ENCODE data around the gene GET4. TPM values are rescaled to one million over a fixed set of nuclear protein-coding genes. Genes with fewer than 3 reads are reported as not detected.
A peak's percentile ranks its signal among the peaks of the same experiment; 100 is the strongest.

Gene GET4
- total RNA-seq, 4 donors from 2014 or later, result 29.8 to 50.2 (median 38.3) TPM

DNA sequence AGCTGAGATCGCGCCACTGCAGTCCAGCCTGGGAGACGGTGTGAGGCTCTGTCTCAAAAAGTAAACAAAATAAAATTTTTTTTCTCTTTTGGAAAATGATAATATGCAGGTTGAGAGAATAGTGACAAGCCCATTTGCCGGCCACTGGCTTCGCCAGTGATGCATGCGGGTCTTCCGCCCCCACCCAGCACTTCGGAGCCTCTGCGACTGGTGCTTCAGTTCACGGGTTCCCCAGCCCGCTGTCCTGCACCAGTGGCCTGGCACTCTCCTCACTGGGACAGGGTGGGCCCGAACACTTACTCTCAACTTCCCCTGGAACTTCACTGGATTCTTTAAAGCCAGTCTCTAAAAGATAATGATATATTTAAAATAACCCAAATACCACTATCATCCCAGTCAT lies 41.3 kb upstream of the GET4 start:
- no peaks in the 10 kb centered on the region for H3K27me3 ChIP-seq
- 92 to 94% methylated on average over 12 of the region's 12 CpGs for WGBS, 2 donors
- peak overlapping the region in 1 of 4 donors; percentile 77 for H3K27ac ChIP-seq
- H3K4me3 ChIP-seq, result no peak overlapping the region
- DNase-seq (ENCODE audit: low spot score in 2 of 2), result no peak
- peaks cover 0 to 52% (median 0%) of the 10 kb centered on the region in 3 donors for H3K36me3 ChIP-seq
- peaks cover 0 to 59% (median 25%) of the 10 kb centered on the region in 4 donors for H3K4me1 ChIP-seq
- no peaks in the 10 kb centered on the region for H3K9me3 ChIP-seq
- TF ChIP-seq CTCF (IDR thresholded peaks at IDR 0.05) (no peak), EP300 (IDR thresholded peaks at IDR 0.05) (no peak), POLR2A (IDR thresholded peaks at IDR 0.05) (no peak)

DNA sequence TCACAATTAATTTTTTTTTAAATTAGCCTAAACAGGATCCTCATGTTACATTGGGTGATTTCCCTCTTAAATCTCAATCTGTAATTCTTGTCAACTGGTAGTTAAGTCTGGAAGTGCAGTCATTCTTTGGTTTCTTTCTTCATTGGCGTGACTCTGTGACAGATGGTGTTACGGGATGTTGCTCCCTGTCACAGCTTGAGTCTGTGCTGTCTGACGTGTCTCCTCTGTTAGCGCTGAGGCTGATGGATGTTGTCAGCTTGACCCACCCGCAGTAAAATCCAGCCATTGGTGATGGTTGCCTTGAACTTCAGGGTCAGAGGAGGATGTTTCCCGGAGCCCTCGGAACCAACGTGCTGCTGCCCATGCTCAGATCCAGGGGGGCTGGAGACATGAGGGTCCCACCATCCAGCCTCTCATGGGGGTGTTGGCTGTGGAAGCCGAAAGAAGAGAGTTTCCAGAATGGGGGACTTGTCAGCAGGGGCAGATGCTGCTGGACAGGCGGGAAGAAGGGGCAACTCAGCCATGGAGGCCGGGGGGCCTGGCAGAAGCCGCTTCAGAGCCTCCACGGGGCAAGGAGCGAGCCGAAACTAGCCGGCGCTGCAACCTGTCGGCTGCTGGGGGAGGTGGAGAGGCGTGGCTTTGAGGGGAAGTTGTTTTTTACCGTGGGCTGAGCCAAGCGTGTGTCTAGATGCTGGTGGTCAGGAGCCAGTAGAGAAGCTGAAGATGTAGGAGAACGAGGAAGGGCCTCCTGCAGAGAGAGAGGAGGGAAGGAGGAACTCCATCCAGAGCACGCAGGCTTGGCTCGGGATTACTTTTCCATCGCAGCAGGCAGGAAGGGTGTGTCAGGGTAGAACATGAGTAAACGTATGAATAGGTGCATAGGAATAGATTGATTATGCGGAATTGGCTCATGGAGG lies 40.6 kb upstream of the GET4 start:
- 81 to 85% methylated on average over 27 of the region's 27 CpGs for WGBS, 2 donors
- TF ChIP-seq EP300 (IDR thresholded peaks at IDR 0.05) (no peak), CTCF (IDR thresholded peaks at IDR 0.05) (no peak), POLR2A (IDR thresholded peaks at IDR 0.05) (no peak)
- H3K4me1 ChIP-seq, result peaks cover 0 to 52% (median 21%) of the 10 kb centered on the region in 4 donors

DNA sequence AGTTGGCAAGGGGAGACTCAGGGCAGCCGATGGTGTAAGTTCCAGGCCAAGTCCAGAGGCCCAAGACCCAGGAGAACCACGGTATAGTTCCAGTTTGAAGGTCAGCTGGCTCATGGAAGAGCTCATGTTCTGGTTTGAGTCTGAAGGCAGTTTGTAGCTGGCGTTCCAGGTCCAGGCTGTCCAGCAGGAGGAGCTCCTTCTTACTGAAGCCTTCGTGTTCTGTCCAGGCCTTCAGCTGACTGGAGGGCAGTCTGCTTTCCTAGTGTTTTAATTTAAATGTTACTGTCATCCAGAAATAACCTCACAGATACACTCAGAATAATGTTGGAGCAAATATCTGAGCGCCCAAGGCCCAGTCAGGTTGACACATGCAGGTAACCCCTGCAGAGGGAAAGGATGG lies 39.9 kb upstream of the GET4 start:
- Histone ChIP-seq H3K4me1 (peaks cover 0 to 45% (median 16%) of the 10 kb centered on the region in 4 donors), H3K4me3 (no peak overlapping the region)
- 62 to 66% methylated on average over 5 of the region's 5 CpGs for WGBS, 2 donors

More for the DNA sequence above, 40.6 kb upstream of the GET4 start:
- Histone ChIP-seq H3K27me3 (no peaks in the 10 kb centered on the region), H3K4me3 (no peak overlapping the region), H3K9me3 (no peaks in the 10 kb centered on the region), H3K36me3 (peaks cover 0 to 57% (median 3%) of the 10 kb centered on the region in 3 donors), H3K27ac (peak overlapping the region in 2 of 4 donors; percentile 26 to 27)
- DNase-seq (ENCODE audit: low spot score in 2 of 2), result no peak

GRCh38 chr7:837001-837400 lies 39.4 kb upstream of the GET4 start:
- DNase-seq (ENCODE audit: low spot score in 2 of 2), result no peak
- H3K4me1 ChIP-seq, result peaks cover 0 to 45% (median 13%) of the 10 kb centered on the region in 4 donors

More for the DNA sequence above, 39.9 kb upstream of the GET4 start:
- no peak for DNase-seq (ENCODE audit: low spot score in 2 of 2)
- no peaks in the 10 kb centered on the region for H3K27me3 ChIP-seq
- peak overlapping the region in 2 of 4 donors; percentile 26 to 27 for H3K27ac ChIP-seq
- peaks cover 0 to 62% (median 3%) of the 10 kb centered on the region in 3 donors for H3K36me3 ChIP-seq
- no peaks in the 10 kb centered on the region for H3K9me3 ChIP-seq
- TF ChIP-seq EP300 (IDR thresholded peaks at IDR 0.05) (no peak), POLR2A (IDR thresholded peaks at IDR 0.05) (no peak), CTCF (IDR thresholded peaks at IDR 0.05) (peak; percentile 6 to 23 (median 15))

More at GRCh38 chr7:837001-837400, 39.4 kb upstream of the GET4 start:
- no peak for TF ChIP-seq EP300 (IDR thresholded peaks at IDR 0.05)
- TF ChIP-seq POLR2A (IDR thresholded peaks at IDR 0.05), result no peak
- no peak for TF ChIP-seq CTCF (IDR thresholded peaks at IDR 0.05)
- Histone ChIP-seq H3K9me3 (no peaks in the 10 kb centered on the region), H3K27me3 (no peaks in the 10 kb centered on the region), H3K4me3 (no peak overlapping the region), H3K36me3 (peaks cover 0 to 67% (median 3%) of the 10 kb centered on the region in 3 donors), H3K27ac (peak overlapping the region in 2 of 4 donors; percentile 26 to 27)
- 91 to 93% methylated on average over 19 of the region's 19 CpGs for WGBS, 2 donors
